Activated CD4-positive, alpha-beta T cell treated with anti-CD3 and anti-CD28 coated beads, Interleukin-2, amount 50 U/mL, for 24 hours (primary cell): ENCODE results near the gene TRIM26.

ENCODE experiments used
- DNase-seq, 2 donors: peaks; one replicate each; pipeline ENCODE4 v3.0.0-alpha.2; 2020; ENCODE audit warnings: low read depth in 1 of 2, low spot score in 1 of 2

The TRIM26 gene

DNA sequence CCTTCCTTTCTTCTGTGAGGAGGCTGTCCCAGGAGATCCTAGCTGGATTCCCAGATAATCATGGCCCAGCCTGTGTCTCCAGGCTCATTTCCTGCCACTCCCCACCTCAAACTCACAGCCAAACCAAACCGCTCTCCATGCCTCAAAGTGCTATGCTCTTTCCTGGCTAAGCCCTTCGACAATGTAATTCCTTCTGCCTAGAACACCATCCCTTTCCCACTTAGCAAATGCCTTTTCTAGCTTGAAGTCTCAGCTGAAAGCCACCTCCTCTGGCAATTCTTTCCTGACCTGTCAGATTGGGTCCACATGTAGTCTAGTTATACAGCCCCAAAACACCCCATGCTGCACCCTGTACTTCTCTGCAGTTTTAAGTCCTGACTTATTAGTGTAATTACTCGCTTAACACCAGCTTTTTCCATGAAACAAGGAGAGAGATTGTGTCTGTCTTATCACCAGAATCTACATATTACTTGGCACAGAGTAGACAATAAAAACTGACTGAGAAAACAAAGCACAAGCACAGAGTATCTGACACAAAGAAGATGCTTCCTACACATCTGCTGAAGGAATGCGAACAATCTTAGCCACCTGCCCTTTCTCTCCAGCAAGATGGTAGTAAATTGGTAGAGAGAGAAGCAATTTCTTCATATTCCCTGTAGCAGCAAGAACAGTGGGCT, 5.4 kb downstream of the TRIM26 start:
- DNase-seq: no peak

DNA sequence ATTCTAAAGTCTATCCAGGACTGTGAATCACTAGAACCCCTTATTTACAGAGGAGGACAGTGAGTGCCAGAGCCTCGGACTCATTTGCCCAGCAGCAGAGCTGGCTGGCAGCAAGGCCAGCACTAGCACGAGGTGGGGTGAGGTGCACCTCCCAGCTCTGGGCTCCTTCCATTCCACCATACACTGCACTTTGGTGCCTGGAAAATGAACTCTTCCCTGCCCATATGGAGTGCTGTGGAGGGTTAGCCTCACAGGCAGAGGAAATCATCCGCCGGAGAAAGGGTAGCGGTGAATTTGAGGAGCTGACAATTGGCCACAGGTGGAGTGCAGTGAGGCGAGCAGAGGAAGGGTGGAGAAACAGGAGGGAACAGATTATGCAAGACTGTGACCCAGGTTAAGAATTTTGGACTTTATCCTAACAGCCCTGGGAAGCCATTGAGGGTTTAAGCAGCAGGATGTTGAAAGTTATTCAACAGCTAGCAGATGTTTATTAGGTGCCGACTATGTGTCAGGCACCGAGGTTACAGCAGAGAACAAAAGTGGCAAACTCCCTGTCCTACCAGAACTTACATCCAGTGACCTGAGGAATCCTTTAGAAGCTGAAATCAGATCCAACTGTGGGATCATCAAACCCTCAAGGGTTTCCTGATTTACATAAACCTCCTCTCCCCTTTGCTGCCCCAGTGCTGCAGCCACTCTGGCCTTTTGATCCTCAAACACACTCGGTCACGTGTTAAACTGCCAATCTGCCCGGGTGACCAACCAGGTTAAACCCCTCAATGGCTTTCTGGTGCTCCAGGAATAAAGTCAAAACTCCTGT, 6.2 kb downstream of the TRIM26 start:
- DNase-seq: no peak

DNA sequence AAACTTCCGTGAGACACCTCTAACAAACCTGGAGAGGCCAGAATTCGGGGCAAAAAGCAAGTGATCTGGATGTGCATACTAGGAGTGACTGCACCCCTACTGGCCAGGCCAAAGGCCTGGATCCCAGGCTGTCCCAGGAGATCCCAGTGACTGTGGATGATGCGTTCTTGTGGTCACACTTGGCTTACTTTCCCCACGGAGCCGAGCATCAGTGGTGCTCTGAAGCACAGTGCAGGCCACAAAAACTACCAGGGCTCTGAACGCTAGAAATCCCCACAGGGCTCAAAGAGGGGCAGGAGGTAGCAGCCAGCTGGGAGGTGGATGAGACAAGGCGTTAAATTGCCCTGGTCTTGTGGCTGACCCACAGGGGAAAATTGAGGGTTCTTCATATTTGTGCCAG, 7.1 kb downstream of the TRIM26 start:
- no peak for DNase-seq

DNA sequence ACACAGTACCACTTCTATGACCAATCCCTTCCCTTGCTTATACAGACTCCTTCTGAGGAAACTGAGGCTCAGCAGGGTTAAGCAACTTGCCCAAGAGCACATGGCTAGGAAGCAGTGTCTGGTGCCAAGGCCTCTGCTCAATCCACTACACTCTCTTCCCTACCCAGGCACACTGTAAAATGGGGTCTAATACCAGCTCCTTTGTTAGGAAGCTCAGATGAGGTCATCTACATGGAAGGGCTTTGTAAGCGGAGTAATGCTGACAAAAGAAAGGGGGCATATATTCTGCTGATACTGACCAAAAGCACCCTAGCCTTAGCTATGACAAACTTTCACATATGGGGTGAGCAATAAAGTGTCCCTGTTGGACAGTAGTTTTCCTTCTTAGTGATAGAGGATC, 9.1 kb downstream of the TRIM26 start:
- DNase-seq: no peak

DNA sequence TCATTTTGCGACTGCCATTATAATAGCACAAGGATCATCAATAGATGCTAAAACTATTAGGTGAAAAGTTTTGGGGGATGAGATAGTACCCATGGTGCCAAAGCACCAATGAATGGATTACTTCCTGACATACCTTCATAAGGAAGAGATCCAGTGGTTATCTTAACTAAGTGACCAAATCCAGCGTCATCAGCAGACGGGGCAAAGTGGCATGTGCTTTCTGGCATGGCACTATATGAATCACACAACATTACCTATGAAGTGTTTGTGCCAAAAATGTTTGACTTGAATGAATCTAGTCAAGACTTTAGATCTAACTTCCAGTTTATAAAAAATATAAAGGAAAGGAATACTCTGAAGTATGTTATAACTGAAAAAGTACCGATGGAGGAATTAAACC, 10.8 kb downstream of the TRIM26 start:
- no peak for DNase-seq

DNA sequence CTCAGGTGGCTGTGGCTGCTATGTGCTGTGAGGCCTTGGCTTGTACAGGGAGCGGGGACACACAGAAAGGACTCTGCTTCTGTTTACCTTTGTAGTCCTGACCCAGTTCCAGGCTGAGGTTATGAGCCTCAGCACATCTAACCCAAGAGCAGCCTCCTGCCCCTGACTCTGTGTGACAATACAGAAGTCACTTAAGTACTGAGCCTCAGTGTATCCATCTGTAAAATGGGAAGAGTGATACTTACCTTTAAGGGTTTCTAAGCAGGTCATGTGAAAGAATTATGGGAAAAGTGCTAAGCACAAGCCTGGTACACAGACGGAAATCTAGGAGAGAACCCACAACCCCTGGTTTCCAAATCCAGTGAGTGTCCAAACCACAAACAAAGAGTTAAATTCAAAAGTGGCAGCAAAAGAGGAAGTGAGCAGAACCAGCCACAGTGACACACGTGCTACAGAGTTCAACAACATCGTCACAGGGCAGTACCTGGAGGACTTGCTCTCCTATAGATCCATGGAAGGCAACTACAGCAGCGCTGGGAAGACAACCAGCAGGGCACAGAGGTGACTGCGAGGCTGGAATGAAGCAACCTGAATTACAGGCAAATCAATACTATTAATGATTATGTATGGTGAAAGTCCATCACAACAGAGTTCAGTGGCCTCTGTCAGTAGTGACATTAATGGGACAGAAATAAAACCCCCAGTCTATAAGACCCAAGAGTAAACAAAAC, 12.5 kb downstream of the TRIM26 start:
- no peak for DNase-seq

DNA sequence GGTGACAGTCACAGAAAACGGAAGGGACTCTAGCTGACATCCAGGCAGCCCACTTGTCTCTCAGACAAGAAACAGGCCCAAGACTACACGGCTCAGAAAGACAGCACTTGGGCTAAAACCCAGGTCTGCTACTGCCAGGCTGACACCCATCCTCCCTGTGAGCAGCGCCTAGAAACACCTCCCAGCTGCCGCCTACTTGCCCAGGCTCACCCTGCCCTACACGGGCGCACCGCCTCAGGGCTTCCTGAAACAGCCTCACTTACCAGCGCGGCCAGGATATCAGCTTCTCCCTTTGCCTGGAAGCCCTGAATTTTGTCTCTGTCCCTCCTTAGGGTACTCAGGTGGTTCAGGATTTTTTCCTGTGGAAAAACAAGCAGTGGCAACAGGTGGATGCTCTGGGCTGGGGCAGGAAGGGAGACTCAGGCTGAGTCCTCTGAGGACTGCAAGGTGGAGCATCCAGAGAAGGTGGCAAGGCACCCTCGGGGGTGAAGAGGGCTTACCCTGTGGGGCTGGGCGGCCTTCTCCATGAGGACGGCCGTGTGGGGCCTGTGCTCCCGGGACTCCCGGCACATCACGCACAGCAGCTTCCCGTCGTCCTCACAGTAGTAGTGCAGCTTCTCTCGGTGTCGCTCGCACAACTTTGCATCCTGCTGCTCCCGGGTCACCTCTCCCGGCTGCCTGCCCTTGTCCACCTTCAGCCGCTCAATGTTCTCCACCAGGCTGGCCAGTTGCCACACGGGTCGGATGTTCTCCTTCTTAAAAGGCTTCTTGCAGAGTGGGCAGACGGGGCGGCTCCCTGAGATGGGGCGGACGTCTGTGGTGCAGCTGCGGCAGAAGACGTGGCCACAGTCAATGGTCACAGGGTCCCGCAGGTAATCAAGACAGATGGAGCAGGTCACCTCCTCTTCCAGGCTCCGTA, 14.8 kb downstream of the TRIM26 start:
- DNase-seq: no peak

DNA sequence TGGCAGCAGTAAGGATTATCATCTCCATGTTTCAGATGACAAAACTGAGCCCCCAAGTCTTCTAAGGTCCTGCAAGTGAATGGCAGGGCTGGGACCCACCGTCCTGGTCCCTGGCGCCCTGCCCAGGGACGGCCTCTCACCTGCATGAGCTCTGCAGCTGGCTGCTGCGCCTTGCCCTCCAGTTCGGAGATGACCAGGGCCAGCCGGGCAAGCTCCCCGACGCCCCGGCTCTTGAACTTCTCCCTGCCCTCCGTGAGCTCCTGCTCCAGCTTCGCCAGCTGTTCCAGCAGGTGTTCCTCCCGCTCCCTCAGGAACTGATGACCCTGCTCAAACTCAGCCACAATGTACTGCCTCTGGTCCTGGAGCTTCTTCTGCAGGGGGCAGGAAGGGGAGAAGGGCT, 16.8 kb downstream of the TRIM26 start:
- no peak for DNase-seq

DNA sequence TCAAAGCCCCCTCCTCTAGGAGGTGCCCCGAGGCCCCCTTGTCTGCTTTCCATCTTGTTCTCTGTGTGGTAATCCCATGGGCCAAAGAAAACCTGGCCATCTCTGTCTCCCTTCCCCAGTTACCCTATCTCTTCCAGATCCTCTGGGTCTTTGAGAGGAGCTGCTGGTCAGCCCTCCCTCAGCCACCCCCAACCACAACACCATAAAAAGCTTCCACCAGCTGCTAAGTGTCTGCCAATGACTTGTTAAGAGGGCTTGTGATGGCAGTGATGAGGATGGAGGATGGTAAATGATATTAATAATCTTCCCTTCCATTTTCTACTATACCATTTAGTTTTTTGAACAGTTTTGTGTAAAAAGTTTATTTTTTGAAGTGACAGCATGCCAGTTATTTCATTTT, 17.3 kb downstream of the TRIM26 start:
- DNase-seq: no peak

DNA sequence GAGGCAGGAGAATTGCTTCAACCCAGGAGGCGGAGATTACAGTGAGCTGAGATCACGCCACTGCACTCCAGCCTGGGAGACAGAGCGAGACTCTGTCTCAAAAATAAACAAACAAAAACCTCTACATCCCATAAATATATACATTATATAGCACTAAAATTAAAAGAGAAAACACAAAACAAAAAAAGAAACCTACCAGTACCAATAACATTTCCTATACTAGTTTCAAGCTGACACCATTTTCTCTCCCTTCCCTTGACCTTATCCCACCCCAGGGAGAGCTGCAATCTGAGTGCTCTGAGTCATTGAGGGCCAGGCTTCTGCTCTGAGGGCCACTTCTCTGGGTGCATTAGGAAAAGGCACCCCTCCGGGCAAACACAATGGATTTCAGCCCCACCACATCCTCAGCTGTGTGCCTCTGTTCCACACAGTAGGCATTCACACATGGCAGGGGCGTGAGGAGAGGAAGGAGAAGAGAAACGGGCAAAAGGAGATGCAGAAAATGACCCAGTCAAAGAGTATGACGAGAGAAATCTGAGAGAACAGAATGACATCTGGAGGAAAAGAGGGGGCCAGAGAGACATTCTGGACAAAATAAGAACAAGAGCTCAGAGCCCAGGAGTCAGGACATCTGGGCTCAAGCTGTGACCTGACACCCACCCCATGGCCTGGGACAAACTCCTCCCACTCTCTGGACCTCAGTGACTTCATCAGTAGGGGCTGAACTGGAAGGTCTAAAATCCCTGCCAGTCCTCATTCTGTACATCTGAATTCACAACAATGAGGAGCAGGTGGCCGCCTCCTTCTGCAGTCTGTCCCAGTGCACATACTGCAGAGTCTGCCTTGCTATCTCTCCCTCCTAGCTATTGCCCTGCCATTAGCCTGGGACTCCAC, 18.2 kb downstream of the TRIM26 start:
- DNase-seq: no peak

DNA sequence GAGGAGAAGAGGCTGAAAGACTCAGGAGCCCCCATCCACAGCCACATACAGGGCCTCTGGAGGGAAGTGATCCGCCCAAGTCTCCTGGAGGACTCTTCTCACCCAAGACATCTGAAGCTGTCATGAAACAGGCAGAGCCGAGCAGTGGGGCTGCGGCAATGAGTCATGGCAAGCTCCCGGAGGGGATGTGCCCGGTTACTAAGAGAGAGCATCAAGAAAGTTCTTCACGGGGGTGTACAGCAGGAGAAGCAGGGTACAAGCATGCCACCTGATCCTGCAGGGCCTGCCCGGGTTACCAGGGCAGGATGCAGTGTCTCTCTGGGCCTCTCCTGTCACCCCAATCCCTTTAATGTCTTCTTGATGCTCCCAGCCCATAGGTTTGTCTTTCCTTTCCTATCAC, 21.1 kb downstream of the TRIM26 start:
- DNase-seq: no peak

DNA sequence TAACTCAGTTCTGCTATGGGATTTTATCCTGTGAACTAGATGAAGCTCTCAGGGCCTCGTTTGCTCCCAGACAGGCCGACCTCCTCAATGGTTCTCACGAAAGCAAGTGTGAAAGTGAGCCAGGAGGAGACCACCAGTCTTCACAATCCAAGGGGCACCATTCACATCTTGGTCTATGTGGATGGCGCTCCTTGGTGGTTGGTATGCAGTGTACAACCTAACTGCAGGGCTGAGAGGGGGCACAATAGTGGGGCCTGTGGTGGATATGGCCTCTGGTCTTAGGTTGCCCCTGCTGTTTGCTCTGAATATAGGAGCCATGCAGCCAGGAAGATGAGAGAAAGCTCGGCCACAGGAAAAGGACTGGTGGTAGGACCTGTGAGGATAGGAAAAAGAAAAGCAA, 24.7 kb downstream of the TRIM26 start:
- no peak for DNase-seq

DNA sequence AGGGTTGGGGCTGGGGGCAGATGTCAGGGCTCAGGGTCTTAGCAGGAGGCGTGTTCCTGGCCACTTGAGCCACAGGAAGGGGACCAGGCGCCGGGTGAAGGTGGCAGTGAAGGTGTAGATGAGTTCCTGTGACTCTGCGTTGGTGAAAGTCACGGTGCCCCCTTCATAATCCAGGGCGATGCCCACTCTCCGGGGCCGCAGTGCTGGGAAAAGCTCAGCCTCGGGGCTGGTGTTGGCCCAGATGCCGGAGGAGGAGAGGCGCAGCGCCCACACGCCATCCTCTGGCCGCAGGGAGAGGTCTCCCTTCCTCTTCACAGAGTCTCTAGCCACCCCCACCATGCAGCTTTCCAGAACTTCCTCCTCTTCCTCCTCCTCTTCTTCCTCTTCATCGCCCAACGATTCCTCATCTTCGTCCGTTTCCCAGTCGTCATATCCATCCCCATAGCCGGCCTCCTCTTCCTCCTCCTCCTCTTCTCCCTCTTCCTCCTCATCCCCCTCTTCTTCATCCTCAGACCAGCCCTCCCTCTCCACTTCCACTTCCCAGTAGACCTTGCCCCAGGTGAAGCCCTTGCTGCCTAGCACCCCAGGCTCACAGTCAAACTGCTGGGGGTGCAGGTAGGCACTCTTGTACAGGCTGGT, 27.2 kb downstream of the TRIM26 start:
- no peak for DNase-seq

DNA sequence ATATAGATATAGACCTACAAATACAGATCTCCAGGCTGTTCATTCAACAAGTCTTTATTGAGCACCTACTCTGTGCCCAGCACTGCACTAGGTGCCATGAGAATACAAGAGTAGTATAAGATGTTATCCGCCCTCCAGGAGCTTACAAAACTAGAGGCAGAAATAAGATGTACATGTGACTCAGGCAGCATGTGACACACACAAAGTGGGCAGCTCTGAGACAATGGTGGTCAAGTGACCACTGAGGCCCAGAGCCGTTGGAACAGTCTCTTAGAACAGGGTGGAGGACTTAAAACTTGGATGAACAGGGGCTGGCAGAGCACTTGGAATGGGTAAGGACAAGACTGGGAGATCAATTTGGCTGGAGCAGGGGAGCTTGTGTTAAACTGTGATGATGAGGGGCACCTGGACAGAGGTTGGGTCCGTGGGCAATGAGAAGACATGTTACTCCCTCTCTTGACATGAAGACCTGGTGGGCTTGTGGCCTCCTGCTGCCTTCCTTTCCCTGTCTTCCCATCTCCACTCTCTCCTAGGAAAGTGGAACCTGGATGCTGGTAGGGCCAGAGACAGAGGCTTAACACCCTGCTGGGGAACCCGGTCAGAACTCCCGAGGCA, 28.7 kb downstream of the TRIM26 start:
- DNase-seq: no peak

DNA sequence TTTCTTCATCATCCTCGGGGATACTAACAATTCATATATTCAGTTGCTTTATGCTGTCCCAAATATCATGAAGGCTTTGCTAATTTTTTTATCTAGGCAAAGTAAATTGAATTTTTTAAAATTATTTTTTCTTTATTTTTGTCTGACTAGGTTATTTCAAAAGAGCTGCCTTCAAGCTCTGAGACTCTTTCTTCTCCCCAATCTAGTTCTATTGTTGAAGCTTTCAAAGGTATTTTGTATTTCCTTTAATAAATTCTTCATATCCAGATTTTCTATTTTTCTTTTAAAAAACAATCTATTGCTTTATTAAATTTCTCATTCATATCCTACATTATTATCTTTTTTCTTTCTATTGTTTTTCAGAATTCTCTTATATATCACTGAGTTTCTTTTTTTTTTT, 33.1 kb downstream of the TRIM26 start:
- DNase-seq: no peak

DNA sequence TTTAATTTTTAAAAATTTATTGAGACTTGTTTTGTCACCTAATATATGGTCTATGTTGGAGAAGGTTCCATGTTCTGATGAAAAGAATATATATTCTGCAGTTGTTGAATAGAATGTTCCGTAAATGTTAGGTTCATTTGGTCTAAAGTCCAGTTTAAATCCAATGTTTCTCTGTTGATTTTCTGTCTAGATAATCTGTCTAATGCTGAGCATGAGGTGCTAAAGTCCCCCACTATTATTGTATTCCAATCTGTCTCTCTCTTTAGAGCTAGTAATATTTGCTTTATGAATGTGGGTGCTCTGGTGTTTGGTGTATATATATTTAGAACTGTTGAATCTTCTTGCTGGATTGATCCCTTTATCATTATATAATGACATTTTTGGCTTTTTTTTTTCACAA, 34.4 kb downstream of the TRIM26 start:
- no peak for DNase-seq

DNA sequence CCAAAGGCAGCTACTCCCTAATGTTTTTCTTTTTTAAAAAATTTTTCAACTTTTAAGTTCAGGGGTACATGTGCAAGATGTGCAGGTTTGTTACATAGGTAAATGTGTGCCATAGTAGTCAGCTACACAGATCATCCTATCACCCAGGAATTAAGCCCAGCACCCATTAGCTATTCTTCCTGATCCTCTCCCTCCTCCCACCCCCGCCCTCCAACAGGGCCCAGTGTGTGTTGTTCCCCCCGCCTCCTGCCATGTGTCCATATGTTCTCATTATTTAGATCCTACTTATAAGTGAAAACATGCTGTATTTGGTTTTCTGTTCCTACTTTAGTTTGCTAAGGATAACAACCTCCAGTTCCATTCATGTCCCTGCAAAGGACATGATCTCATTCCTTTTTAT, 37.4 kb downstream of the TRIM26 start:
- DNase-seq: no peak

DNA sequence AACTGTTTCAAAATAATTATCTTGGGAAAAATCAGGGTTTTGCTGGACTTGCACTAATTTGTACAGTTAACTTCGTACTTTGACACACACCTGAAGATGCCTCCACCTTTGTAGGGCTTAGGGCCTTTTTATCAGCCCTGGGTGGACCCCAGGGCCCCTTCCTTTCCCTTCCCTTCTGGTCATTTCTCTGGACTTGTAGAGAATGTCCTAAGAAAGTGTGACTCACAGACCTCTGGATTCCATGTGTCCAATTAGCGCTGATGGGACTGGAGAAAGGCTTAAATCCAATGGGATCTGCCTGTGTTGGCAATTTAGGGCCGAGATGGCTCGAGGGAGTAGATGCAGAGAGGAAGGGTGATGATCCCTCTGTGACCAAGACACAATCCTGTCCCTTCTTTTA, 40.5 kb downstream of the TRIM26 start:
- DNase-seq: no peak
